NCI-H2107 treated with DMSO at 0.1 percent for 48 hours (cell line): ENCODE data around the gene ZC3H11A.
"Not testable (repeated sequence)": the region's sequence is repeated elsewhere in the genome, so short reads cannot be mapped to it uniquely, and the experiment has no call there.

ENCODE experiments used
- DNase-seq: peaks from one replicate; lab custom pipeline; 2025; ENCODE audit not compliant: unreplicated experiment; lab: John Stamatoyannopoulos, UW

The ZC3H11A gene

DNA sequence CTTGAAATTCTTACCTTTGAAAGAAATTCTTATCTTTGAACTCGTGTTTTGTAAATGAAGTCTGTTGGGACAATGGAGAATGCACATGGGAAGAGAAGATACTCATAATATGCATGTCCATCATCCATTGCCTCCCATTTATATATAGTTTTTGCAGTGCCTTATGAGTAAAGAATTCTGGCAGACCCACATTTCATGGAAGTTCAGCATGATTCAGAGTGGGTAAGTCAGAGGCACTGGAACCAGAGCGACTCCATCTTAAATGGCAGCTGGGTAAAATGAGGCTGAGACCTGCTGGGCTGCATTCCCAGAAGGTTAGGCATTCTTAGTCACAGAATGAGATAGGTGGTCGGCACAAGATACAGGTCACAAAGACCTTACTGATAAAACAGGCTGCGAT lies 16.6 kb upstream of the ZC3H11A start:
- DNase-seq: no peak

DNA sequence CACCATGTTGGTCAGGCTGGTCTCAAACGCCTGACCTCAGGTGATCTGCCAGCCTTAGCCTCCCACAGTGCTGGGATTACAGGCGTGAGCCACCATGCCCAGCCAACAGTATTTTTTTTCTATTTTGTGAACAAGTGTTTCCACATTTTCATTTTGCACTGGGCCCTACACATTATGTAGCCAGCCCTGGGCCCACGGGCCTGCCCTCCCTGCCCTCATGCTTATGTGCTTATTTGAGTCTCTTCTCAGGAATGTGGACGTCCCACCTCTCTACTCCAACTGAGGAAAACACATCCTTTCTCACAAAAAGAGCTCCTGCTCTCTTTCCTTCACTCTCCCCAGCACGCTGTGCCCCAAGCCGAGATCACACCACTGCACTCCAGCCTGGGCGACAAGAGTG lies 13.5 kb upstream of the ZC3H11A start:
- no peak for DNase-seq

- no peak for DNase-seq
Measured at GRCh38 chr1:203789966-203790365, 5.5 kb upstream of the ZC3H11A start.

- no peak for DNase-seq
Measured at GRCh38 chr1:203791498-203791897, 3.9 kb upstream of the ZC3H11A start.

DNA sequence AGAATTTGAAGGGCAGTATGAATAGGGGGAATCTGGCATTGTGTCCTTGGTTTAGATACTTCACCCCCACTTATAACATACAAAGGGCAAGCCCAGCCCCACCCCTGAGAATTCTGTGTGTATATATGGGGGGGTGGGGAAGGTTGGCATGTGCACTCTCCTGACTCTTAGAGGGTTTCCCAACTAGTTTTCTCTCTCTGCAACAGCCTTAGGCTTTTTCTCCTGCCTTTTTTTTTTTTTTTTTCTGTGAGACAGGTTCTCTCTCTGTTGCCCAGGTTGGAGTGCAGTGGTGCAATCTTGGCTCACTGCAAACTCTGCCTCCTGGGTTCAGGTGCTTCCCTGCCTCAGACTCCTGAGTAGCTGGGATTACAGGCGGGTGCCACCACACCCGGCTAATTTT lies 2.9 kb upstream of the ZC3H11A start:
- no peak for DNase-seq

DNA sequence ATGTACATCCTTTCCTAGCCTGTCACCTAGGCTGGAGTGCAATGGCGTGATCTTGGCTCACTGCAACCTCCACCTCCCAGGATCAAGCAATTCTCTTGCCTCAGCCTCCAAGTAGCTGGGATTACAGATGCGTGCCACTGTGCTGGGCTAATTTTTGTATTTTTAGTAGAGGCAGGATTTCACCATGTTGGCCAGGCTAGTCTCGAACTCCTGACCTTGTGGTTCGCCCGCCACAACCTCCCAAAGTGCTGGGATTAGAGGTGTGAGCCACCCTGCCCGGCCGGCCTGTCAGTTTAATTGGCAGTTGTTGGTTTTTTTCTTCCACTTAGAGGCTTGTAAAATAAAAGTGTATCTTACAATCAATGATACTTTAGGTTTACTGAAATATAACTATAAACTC lies 1.9 kb upstream of the ZC3H11A start:
- not testable (repeated sequence) for DNase-seq

GRCh38 chr1:203794764-203795440 lies 521 bp upstream of the ZC3H11A start:
- DNase-seq: no peak

- no peak for DNase-seq
Measured at GRCh38 chr1:203796236-203796605, 798 bp downstream of the ZC3H11A start.

DNA sequence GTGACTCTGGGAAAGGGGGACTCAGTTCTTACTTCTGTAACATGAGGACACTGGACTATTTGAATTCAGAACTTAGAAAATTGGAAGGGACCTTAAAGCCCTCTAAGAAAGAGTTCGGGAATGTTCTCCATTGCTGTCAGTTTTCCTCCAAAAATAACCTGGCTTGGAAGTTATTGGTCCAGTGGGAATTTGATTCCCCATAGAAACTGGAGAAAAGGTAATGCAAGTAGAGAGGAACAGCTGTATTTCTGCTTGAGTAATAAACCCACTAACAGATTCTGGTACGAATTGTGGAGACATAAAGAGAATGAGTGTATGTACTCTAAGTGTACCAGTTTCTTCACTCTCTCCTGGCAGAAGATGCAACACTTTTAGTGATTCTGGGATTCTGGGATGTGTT lies 1.8 kb downstream of the ZC3H11A start:
- DNase-seq: no peak

DNA sequence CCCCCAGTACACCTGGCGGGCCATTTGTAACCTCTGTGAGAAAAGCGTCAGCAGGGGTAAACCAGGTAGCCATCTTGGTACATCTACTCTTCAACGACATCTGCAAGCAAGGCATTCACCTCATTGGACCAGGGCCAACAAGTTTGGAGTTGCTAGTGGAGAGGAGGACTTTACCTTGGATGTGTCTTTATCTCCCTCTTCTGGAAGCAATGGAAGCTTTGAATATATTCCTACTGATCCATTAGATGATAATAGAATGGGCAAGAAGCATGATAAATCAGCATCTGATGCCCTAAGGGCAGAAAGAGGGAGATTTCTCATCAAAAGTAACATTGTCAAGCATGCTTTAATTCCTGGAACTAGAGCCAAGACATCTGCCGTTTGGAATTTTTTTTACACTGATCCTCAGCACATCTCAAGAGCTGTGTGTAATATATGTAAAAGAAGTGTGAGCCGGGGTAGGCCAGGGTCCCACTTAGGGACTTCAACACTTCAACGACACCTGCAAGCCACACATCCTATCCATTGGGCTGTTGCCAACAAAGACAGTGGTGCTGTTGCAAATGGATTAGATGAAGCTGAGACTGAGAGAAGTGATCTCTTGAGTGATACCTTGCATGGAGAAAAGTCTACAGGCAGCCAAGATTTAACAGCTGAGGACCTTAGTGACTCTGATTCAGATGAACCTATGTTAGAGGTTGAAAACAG lies 2.7 kb downstream of the ZC3H11A start:
- no peak for DNase-seq

- no peak for DNase-seq
Measured at GRCh38 chr1:203799157-203799556, 3.7 kb downstream of the ZC3H11A start.

DNA sequence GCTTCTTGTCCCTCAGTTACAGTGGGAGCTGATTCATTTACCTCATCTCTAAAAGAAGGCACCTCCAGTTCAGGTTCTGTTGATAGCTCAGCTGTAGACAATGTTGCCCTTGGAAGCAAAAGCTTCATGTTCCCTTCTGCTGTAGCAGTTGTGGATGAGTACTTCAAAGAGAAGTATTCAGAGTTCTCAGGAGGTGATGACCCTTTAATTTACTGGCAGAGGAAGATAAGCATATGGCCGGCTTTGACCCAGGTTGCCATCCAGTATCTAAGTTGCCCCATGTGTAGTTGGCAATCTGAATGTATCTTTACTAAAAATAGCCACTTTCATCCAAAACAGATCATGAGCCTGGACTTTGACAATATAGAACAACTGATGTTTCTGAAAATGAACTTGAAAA lies 4.5 kb downstream of the ZC3H11A start:
- DNase-seq: no peak

GRCh38 chr1:203805689-203806088 lies 10.3 kb downstream of the ZC3H11A start:
- no peak for DNase-seq

GRCh38 chr1:203807196-203807595 lies 11.8 kb downstream of the ZC3H11A start:
- DNase-seq: no peak

- DNase-seq: no peak
Measured at GRCh38 chr1:203813581-203814341, 18.3 kb downstream of the ZC3H11A start.

- no peak for DNase-seq
Measured at GRCh38 chr1:203818399-203818798, 23.0 kb downstream of the ZC3H11A start.

DNA sequence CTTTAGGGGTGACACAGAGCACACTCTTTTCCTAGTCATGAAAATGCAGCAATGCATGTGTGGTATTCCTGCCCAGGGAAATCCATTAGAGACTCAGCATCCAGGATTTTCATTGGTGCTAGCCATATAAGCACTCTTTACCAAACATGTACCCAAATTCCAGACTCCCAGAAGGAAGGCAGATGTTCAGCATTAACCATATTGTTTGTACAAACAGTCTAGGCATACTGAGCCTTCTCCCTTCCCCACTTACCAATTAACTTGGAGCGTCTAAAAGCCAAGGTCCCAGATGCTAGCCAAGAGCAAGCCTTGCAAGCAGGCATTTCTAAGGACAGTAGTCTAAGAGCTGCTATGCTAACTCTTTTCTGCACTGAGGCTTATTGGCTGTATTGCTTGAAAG lies 27.9 kb downstream of the ZC3H11A start:
- no peak for DNase-seq

GRCh38 chr1:203826175-203826574 lies 30.8 kb downstream of the ZC3H11A start:
- no peak for DNase-seq

DNA sequence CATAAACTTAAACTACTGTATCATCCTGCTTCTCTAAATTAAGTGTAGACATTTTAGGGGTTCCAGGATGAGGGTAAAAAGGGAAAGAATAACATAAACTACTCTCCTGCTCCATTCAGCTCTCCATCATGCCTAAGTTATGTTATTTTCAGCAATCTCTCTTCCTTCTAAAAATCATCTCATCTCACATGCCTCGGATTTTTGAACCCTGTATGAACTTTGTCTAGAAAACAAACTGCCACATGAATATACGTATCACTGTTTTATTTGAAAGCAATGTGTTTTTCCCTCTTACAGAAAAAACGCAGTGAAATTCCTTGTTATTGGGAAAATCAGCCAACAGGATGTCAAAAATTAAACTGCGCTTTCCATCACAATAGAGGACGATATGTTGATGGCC lies 32.6 kb downstream of the ZC3H11A start:
- DNase-seq: no peak

DNA sequence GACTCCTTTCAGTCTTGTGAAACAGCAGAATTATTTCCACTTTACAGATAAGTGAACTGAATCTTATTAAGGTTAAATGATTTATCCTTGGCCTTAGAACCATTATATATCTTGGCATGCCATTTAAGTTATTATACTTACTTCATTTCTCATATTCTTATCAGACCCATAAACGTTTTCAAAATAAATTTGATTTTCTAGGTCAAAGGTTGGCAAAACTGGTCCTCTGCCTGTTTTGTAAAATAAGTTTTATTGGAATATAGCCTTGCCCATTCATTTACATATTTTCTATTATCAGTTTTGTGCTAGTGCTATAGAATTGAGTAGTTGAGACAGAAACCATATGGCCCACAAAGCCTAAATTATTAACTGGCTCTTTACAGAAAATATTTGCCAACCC lies 33.1 kb downstream of the ZC3H11A start:
- DNase-seq: no peak

GRCh38 chr1:203829247-203829646 lies 33.8 kb downstream of the ZC3H11A start:
- not testable (repeated sequence) for DNase-seq

DNA sequence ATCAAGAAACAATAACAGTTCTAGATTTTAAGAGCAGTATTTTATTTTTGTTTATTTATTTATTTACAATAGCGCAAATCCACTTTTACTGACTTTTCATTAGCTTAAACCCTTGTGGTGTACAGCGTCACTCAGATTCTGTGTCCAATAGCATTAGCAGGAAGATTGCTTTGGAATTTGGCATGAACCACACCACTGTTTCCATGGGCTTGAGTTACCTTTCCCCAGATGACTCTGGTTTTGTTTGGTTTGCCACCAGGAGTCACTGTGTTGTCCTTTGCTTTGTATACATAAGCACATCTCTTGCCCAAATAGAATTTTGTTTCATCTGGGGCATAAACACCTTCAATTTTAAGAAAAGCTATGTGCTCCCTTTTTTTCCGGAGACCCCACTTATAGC lies 40.1 kb downstream of the ZC3H11A start:
- DNase-seq: no peak
